A549 (cell line): ENCODE data around the gene TMEM19. TPM values are rescaled to one million over a fixed set of nuclear protein-coding genes. Genes with fewer than 3 reads are reported as not detected.
A peak's percentile ranks its signal among the peaks of the same experiment; 100 is the strongest.

Experiments used
- ATAC-seq, 2 experiments: fragments of 200-7000 bp in 1 of 2; fragments of >200 bp in 1 of 2; cut with Nextera tagmentation in 1 of 2; cut with Tn5 transposase in 1 of 2; 3 replicates each; pipeline versions ENCODE4 v1.8.0 to v1.9.1; 2018 to 2020; ENCODE audit warnings: mild to moderate bottlenecking in 1 of 2, moderate library complexity in 1 of 2
- CTCF ChIA-PET: fragments of 300-600 bp; sonication (Branson Sonifier 250); formaldehyde crosslinking; extraction: SDS; loops from one replicate; lab custom pipeline; 2021; ENCODE audit warnings: antibody characterized with exemption, inconsistent platforms; lab: Yijun Ruan, JAX
- POLR2A ChIA-PET: fragments of 350-600 bp; formaldehyde crosslinking; extraction: SDS; loops from one replicate; lab custom pipeline; 2021; ENCODE audit warnings: antibody characterized with exemption, inconsistent platforms; lab: Yijun Ruan, JAX
- DNase-seq, 2 experiments: peaks; one replicate each; pipeline versions ENCODE4 v3.0.0 to v3.0.0-alpha.2; 2011 to 2016; ENCODE audit warnings: low read depth in 1 of 2, low spot score in 1 of 2
- FAIRE-seq: peaks from 2 replicates; lab custom pipeline; 2011; peaks lifted over from hg19 to GRCh38; lab: Jason Lieb, UNC
- H3K27ac ChIP-seq, 2 experiments: fragments of >200 bp; sonication (Bioruptor Twin); formaldehyde crosslinking; 3 replicates each; pipeline ENCODE4 v1.5.1; 2016 to 2017
- H3K4me1 ChIP-seq: fragments of >200 bp; sonication (Bioruptor Twin); formaldehyde crosslinking; 3 replicates; pipeline ENCODE4 v1.6.1; 2016
- H3K4me2 ChIP-seq: fragments of >200 bp; sonication (Bioruptor Twin); formaldehyde crosslinking; 3 replicates; pipeline ENCODE4 v1.6.1; 2016
- H3K4me3 ChIP-seq: fragments of >200 bp; sonication (Bioruptor Twin); formaldehyde crosslinking; 3 replicates; pipeline ENCODE4 v1.5.1; 2016
- H3K9me3 ChIP-seq: fragments of >200 bp; sonication (Bioruptor Twin); formaldehyde crosslinking; 3 replicates; pipeline ENCODE4 v1.6.1; 2016
- ATOH8 ChIP-seq: fragments of 250-450 bp; sonication (Bioruptor Pico); IDR thresholded peaks from 2 replicates; pipeline ENCODE4 v1.5.0; 2020; ENCODE audit warnings: low read depth, mild to moderate bottlenecking, moderate library complexity
- BCL3 ChIP-seq: fragments of >200 bp; sonication (Bioruptor Twin); formaldehyde crosslinking; IDR thresholded peaks from 3 replicates; pipeline ENCODE4 v1.6.1; 2016
- CBX2 ChIP-seq: fragments of 200-600 bp; sonication (generic); IDR thresholded peaks from 2 replicates; pipeline ENCODE4 v1.6.1; 2016; ENCODE audit warnings: low read depth, mild to moderate bottlenecking, borderline replicate concordance
- CEBPB ChIP-seq, 2 experiments: fragments of >200 bp in 1 of 2; sonication (Bioruptor Twin) in 1 of 2; formaldehyde crosslinking in 1 of 2; IDR thresholded peaks; 2 replicates each; pipeline ENCODE4 v1.6.1; 2012 to 2016
- CHD2 ChIP-seq: fragments of 150-350 bp; IDR thresholded peaks from 2 replicates; pipeline ENCODE4 v1.6.1; 2014; ENCODE audit warnings: low read length; ENCODE audit not compliant: partially characterized antibody
- EHMT2 ChIP-seq: fragments of 200-600 bp; sonication (generic); IDR thresholded peaks from 2 replicates; pipeline ENCODE4 v1.6.1; 2016; ENCODE audit warnings: antibody characterized with exemption, low read depth, mild to moderate bottlenecking, moderate library complexity
- GATA3 ChIP-seq: IDR thresholded peaks from 2 replicates; pipeline ENCODE4 v1.6.1; 2012; ENCODE audit warnings: borderline replicate concordance
- HDAC2 ChIP-seq: fragments of 200-600 bp; sonication (generic); IDR thresholded peaks from 2 replicates; pipeline ENCODE4 v1.6.1; 2016
- KDM1A ChIP-seq: fragments of 200-600 bp; sonication (generic); IDR thresholded peaks from 2 replicates; pipeline ENCODE4 v1.6.1; 2016; ENCODE audit warnings: low read depth, mild to moderate bottlenecking
- MAX ChIP-seq: IDR thresholded peaks from 2 replicates; pipeline ENCODE4 v1.6.1; 2012
- NFE2L2 ChIP-seq: fragments of 150-350 bp; conservative IDR thresholded peaks from 2 replicates; pipeline ENCODE4 v1.6.1; 2014; ENCODE audit warnings: low read length
- PBX3 ChIP-seq: IDR thresholded peaks from 2 replicates; pipeline ENCODE4 v1.6.1; 2012
- POLR2A ChIP-seq: IDR thresholded peaks from 2 replicates; pipeline ENCODE4 v1.6.1; 2012; ENCODE audit warnings: mild to moderate bottlenecking, low read length
- POLR2AphosphoS2 ChIP-seq: conservative IDR thresholded peaks from 2 replicates; pipeline ENCODE4 v1.6.1; 2012; ENCODE audit warnings: low read length, improper control_type of control experiment, inconsistent platforms
- RARB ChIP-seq: fragments of 250-450 bp; sonication (Bioruptor Pico); IDR thresholded peaks from 2 replicates; pipeline ENCODE4 v1.8.0; 2021; ENCODE audit warnings: mild to moderate bottlenecking, moderate library complexity
- REST ChIP-seq: fragments of 200-600 bp; sonication (generic); IDR thresholded peaks from 2 replicates; pipeline ENCODE4 v1.6.1; 2016; ENCODE audit warnings: antibody characterized with exemption, mild to moderate bottlenecking, moderate library complexity
- RNF2 ChIP-seq: fragments of 200-600 bp; sonication (generic); IDR thresholded peaks from 2 replicates; pipeline ENCODE4 v1.6.1; 2016; ENCODE audit warnings: low read depth, mild to moderate bottlenecking, antibody characterized with exemption, moderate library complexity, borderline replicate concordance
- SMC3 ChIP-seq: fragments of >200 bp; sonication (Bioruptor Twin); formaldehyde crosslinking; IDR thresholded peaks from 3 replicates; pipeline ENCODE4 v1.6.1; 2018; ENCODE audit warnings: inconsistent platforms
- SREBF2 ChIP-seq: fragments of 450-650 bp; IDR thresholded peaks from 2 replicates; pipeline ENCODE4 v1.6.1; 2014; ENCODE audit warnings: mild to moderate bottlenecking, moderate library complexity
- ZC3H11A ChIP-seq: fragments of 450-650 bp; IDR thresholded peaks from 2 replicates; pipeline ENCODE4 v1.6.1; 2014; ENCODE audit warnings: antibody characterized with exemption, mild to moderate bottlenecking
- ZFP36 ChIP-seq: fragments of 450-650 bp; IDR thresholded peaks from 2 replicates; pipeline ENCODE4 v1.6.1; 2014; ENCODE audit warnings: borderline replicate concordance; ENCODE audit not compliant: partially characterized antibody
- WGBS: methylation state at CpG from one replicate; pipeline ENCODE4 v1.1.6; 2017; ENCODE audit errors: missing lambda C conversion rate; 5-methylcytosine and 5-hydroxymethylcytosine counted together
- polyA plus RNA-seq, 4 experiments: library from polyadenylated mRNA; depleted of rRNA in 3 of 4; stranded (reverse); fragments of >200 nt; fragmentation: RNase III in 1 of 4; extraction: RNeasy Plus Mini Kit Qiagen cat#74134 plus additional on column Dnase treatment in 1 of 4; gene quantifications; 2 replicates in 3 of 4; 3 replicates in 1 of 4; pipeline ENCODE4 v1.2.3, GENCODE V29; 2011 to 2017

Gene TMEM19
- polyA plus RNA-seq, 2 of the 4 experiments (the other 2 are of a cell fraction), result 43.2 to 78.8 TPM

- no peak overlapping the region for H3K27ac ChIP-seq
- no peaks in the 10 kb centered on the region for H3K4me1 ChIP-seq
- H3K9me3 ChIP-seq, result no peaks in the 10 kb centered on the region
- no peak overlapping the region for H3K4me2 ChIP-seq
- ChIA-PET POLR2A (interaction anchor here (0.9 kb wide), 1 partner anchor 8 kb away, joined by 3 read pairs; no protein-coding TSS in a partner anchor), CTCF (interaction anchor here (1.1 to 4.5 kb wide), 2 partner anchors 14 to 23 kb away, joined by 3 to 24 read pairs; partner anchors contain the start of gene TMEM19)
- ATAC-seq (no peak), FAIRE-seq (no peak), DNase-seq (no peak)
- TF ChIP-seq SREBF2 (no peak), SMC3 (no peak), EHMT2 (no peak), PBX3 (no peak)
- H3K4me3 ChIP-seq, result no peak overlapping the region
These were observed 14.6 kb upstream of the TMEM19 start for GRCh38 chr12:71671311-71671710.

GRCh38 chr12:71671816-71672215 lies 14.1 kb upstream of the TMEM19 start:
- H3K4me2 ChIP-seq, result no peak overlapping the region
- POLR2A ChIA-PET, result interaction anchor here (0.9 kb wide), 1 partner anchor 14 kb away, joined by 4 read pairs; the partner anchor contains the start of gene TMEM19
- WGBS, result 97% methylated on average over 1 of the region's 1 CpG
- DNase-seq, result no peak
- H3K4me3 ChIP-seq, result no peak overlapping the region
- H3K27ac ChIP-seq, result no peak overlapping the region
- CTCF ChIA-PET, result interaction anchor here (0.9 to 4.5 kb wide), 3 partner anchors 14 to 75 kb away, joined by 3 to 24 read pairs (median 3); partner anchors contain the start of gene TMEM19
- no peak for ATAC-seq
- no peaks in the 10 kb centered on the region for H3K9me3 ChIP-seq
- no peak for FAIRE-seq
- no peaks in the 10 kb centered on the region for H3K4me1 ChIP-seq
- TF ChIP-seq MAX (no peak), NFE2L2 (no peak), ZFP36 (no peak)
- TF ChIP-seq, all 56 proteins: peak for 0

GRCh38 chr12:71682466-71682865 lies 3.4 kb upstream of the TMEM19 start:
- DNase-seq, result peak; percentile 10 to 44
- ChIA-PET POLR2A (no interaction called here), CTCF (interaction anchor here (0.7 kb wide), 1 partner anchor 17 kb away, joined by 3 read pairs; no protein-coding TSS in a partner anchor)

GRCh38 chr12:71683633-71684032 lies 2.2 kb upstream of the TMEM19 start:
- POLR2A ChIA-PET, result interaction anchor here (0.6 to 4.4 kb wide), 2 partner anchors 20 to 71 kb away, joined by 3 to 87 read pairs; partner anchors contain the start of genes RAB21, THAP2 and ZFC3H1
- H3K9me3 ChIP-seq, result no peaks in the 10 kb centered on the region
- CTCF ChIA-PET, result interaction anchor here (1.0 to 6.0 kb wide), 3 partner anchors 13 to 65 kb away, joined by 4 to 93 read pairs (median 24); no protein-coding TSS in a partner anchor
- H3K27ac ChIP-seq, result peak overlapping the region in 1 of 2 experiments; percentile 3; a peak in 1 of 6 replicates
- FAIRE-seq (no peak), DNase-seq (peak in 1 of 2 experiments; percentile 18), ATAC-seq (no peak)
- WGBS, result 65% methylated on average over 5 of the region's 5 CpGs
- H3K4me3 ChIP-seq, result no peak overlapping the region
- no peak overlapping the region; the same call in 2 of the 3 replicates for H3K4me2 ChIP-seq
- H3K4me1 ChIP-seq, result peaks cover 29% of the 10 kb centered on the region; the same call in 2 of the 3 replicates
- TF ChIP-seq RNF2 (no peak), ATOH8 (CRISPR knock-in tag) (no peak), GATA3 (no peak), CHD2 (no peak), KDM1A (no peak), ZC3H11A (no peak), HDAC2 (no peak), BCL3 (no peak), RARB (CRISPR knock-in tag) (no peak), POLR2A (no peak), CEBPB (IDR thresholded peaks at IDR 0.05) (no peak), POLR2AphosphoS2 (no peak), CBX2 (no peak), REST (no peak)

More at GRCh38 chr12:71682466-71682865, 3.4 kb upstream of the TMEM19 start:
- no peak overlapping the region for H3K4me3 ChIP-seq
- TF ChIP-seq RNF2, result no peak
- FAIRE-seq, result no peak
- no peaks in the 10 kb centered on the region for H3K9me3 ChIP-seq
- WGBS, result 84% methylated on average over 1 of the region's 1 CpG
- H3K27ac ChIP-seq, result no peak overlapping the region
- ATAC-seq, result no peak
- peaks cover 20% of the 10 kb centered on the region; the same call in 2 of the 3 replicates for H3K4me1 ChIP-seq
- no peak overlapping the region for H3K4me2 ChIP-seq
